Effector CD4-positive, alpha-beta T cell (primary cell): ENCODE results near the gene TMCC3.

Source experiments
- DNase-seq: peaks from one replicate; pipeline ENCODE4 v3.0.0-alpha.2; 2020

Gene TMCC3

GRCh38 chr12:94671917-94672316, 21.6 kb upstream of the TMCC3 start:
- no peak for DNase-seq

- no peak for DNase-seq
These were observed 20.5 kb upstream of the TMCC3 start for GRCh38 chr12:94670898-94671297.

- no peak for DNase-seq
These were observed 19.7 kb upstream of the TMCC3 start for GRCh38 chr12:94670075-94670474.

- DNase-seq = no peak
These were observed 16.7 kb upstream of the TMCC3 start for GRCh38 chr12:94667031-94667540.

- no peak for DNase-seq
These were observed 15.8 kb upstream of the TMCC3 start for GRCh38 chr12:94666158-94666557.

- no peak for DNase-seq
These were observed 13.3 kb upstream of the TMCC3 start for GRCh38 chr12:94663702-94664101.

- no peak for DNase-seq
These were observed 12.7 kb upstream of the TMCC3 start for GRCh38 chr12:94663071-94663470.

- DNase-seq = no peak
These were observed 10.1 kb upstream of the TMCC3 start for GRCh38 chr12:94660436-94660835.

- no peak for DNase-seq
These were observed 9.1 kb upstream of the TMCC3 start for GRCh38 chr12:94659346-94659930.

- DNase-seq = no peak
These were observed 8.6 kb upstream of the TMCC3 start for GRCh38 chr12:94658931-94659330.

GRCh38 chr12:94656556-94656955, 6.2 kb upstream of the TMCC3 start:
- DNase-seq = no peak

GRCh38 chr12:94649349-94650142, 811 bp downstream of the TMCC3 start:
- no peak for DNase-seq

- DNase-seq = no peak
These were observed 1.8 kb downstream of the TMCC3 start for GRCh38 chr12:94648578-94648977.

- DNase-seq = no peak
These were observed 6.0 kb downstream of the TMCC3 start for GRCh38 chr12:94644141-94644979.

GRCh38 chr12:94643606-94644005, 6.8 kb downstream of the TMCC3 start:
- no peak for DNase-seq

- no peak for DNase-seq
These were observed 9.1 kb downstream of the TMCC3 start for GRCh38 chr12:94641283-94641682.

- DNase-seq = no peak
These were observed 10.0 kb downstream of the TMCC3 start for GRCh38 chr12:94640134-94640928.

- DNase-seq = no peak
These were observed 11.8 kb downstream of the TMCC3 start for GRCh38 chr12:94638521-94638920.

- DNase-seq = no peak
These were observed 12.8 kb downstream of the TMCC3 start for GRCh38 chr12:94637390-94638113.

GRCh38 chr12:94636462-94637085, 13.8 kb downstream of the TMCC3 start:
- DNase-seq = no peak

- DNase-seq = no peak
These were observed 15.6 kb downstream of the TMCC3 start for GRCh38 chr12:94634717-94635116.
